ENCODE results near the gene SH3GL3.

SH3GL3 gene

DNA sequence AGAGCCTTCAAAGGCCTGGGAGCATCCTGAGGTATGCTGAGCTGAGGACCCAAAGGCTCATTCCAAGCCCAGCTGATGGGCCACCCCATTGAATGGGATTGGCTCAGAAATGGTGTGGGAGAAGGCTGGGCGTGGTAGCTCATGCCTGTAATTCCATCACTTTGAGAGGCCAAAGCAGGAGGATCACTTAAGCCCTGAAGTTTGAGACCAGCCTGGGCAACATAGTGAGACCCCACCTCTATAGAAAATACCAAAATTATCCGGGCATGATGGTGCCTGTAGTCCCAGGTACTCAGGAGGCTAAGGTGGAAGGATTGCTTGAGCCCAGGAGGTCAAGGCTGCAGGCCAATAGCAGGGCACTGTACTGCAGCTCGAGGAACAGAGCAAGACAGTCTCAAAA is 163.0 kb downstream of the SH3GL3 start:
- Histone ChIP-seq H3K36me3 (ENCODE audit: low read length) (no peaks in the 10 kb centered on the region), H3K27me3 (ENCODE audit: low read length) (no peaks in the 10 kb centered on the region), H3K79me2 (ENCODE audit: insufficient read depth, low read length) (no peaks in the 10 kb centered on the region), H2AFZ (ENCODE audit: low read depth, low read length, severe bottlenecking) (no peak overlapping the region), H3K4me3 (ENCODE audit: insufficient read depth, low read length, poor library complexity, severe bottlenecking) (no peak overlapping the region), H3K9me2 (replicated peaks; ENCODE audit: insufficient read depth, low read length) (no peaks in the 10 kb centered on the region), H4K20me1 (ENCODE audit: low read depth, low read length) (no peaks in the 10 kb centered on the region), H3K27ac (ENCODE audit: low read depth, low read length) (no peak overlapping the region), H3K9ac (ENCODE audit: low read length) (no peak overlapping the region), H3F3A (ENCODE audit: insufficient read depth) (no peaks in the 10 kb centered on the region), H3K9me3 (ENCODE audit: insufficient read depth, low read length) (no peaks in the 10 kb centered on the region), H3K4me2 (ENCODE audit: low read depth, low read length, poor library complexity, severe bottlenecking) (no peak overlapping the region)
- TF ChIP-seq EZH2phosphoT487 (conservative IDR thresholded peaks at IDR 0.05; ENCODE audit: low read length), result no peak
- TF ChIP-seq, protein P1, sequence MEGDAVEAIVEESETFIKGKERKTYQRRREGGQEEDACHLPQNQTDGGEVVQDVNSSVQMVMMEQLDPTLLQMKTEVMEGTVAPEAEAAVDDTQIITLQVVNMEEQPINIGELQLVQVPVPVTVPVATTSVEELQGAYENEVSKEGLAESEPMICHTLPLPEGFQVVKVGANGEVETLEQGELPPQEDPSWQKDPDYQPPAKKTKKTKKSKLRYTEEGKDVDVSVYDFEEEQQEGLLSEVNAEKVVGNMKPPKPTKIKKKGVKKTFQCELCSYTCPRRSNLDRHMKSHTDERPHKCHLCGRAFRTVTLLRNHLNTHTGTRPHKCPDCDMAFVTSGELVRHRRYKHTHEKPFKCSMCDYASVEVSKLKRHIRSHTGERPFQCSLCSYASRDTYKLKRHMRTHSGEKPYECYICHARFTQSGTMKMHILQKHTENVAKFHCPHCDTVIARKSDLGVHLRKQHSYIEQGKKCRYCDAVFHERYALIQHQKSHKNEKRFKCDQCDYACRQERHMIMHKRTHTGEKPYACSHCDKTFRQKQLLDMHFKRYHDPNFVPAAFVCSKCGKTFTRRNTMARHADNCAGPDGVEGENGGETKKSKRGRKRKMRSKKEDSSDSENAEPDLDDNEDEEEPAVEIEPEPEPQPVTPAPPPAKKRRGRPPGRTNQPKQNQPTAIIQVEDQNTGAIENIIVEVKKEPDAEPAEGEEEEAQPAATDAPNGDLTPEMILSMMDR (IDR thresholded peaks at IDR 0.05; ENCODE audit: insufficient read depth, low read length, poor library complexity, severe bottlenecking), result no peak

DNA sequence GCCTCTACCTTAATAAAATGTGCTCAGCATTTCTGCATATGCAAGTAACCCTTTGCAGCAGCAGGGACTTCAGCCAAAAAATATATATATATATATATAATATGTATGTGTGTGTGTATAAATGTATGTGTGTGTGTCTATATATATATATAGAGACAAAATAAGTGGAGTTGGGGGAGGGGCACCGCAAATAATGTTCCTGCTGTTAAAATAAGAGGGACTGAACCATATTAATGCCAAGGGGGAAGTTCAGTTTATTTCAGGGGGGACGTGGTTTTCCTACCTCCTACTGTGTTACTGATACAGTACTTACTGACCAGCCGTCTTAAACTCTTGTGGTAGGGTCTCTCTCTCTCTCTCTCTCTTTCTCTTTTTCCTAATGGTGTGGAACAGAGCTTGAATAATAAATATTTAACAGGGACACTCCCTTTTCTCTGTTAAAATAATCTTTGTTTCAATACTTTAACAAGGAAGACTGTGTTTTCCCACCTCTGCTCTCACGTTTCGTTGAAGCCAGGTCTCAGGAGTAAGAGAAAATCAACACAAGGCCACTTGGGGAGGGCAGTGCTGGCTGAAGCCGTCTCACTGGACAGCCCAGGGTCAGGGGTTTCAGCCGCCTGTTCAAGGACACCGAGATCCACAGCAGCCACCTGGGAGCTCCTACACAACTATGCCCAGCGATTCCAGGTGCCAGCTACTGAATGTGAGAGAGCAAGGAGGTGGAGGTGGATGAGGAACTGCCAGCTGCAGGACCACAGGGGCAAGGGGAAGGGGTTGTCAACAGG is 164.0 kb downstream of the SH3GL3 start:
- TF ChIP-seq, protein P1 (IDR thresholded peaks at IDR 0.05; ENCODE audit: insufficient read depth, low read length, poor library complexity, severe bottlenecking), result no peak
- no peak for TF ChIP-seq EZH2phosphoT487 (conservative IDR thresholded peaks at IDR 0.05; ENCODE audit: low read length)
- Histone ChIP-seq H3K36me3 (ENCODE audit: low read length) (no peaks in the 10 kb centered on the region), H3K27ac (ENCODE audit: low read depth, low read length) (no peak overlapping the region), H4K20me1 (ENCODE audit: low read depth, low read length) (no peaks in the 10 kb centered on the region), H3K9me3 (ENCODE audit: insufficient read depth, low read length) (no peaks in the 10 kb centered on the region), H2AFZ (ENCODE audit: low read depth, low read length, severe bottlenecking) (no peak overlapping the region), H3K9ac (ENCODE audit: low read length) (no peak overlapping the region), H3K27me3 (ENCODE audit: low read length) (no peaks in the 10 kb centered on the region), H3K79me2 (ENCODE audit: insufficient read depth, low read length) (no peaks in the 10 kb centered on the region), H3K4me3 (ENCODE audit: insufficient read depth, low read length, poor library complexity, severe bottlenecking) (no peak overlapping the region), H3K4me2 (ENCODE audit: low read depth, low read length, poor library complexity, severe bottlenecking) (no peak overlapping the region), H3K9me2 (replicated peaks; ENCODE audit: insufficient read depth, low read length) (no peaks in the 10 kb centered on the region), H3F3A (ENCODE audit: insufficient read depth) (no peaks in the 10 kb centered on the region)

DNA sequence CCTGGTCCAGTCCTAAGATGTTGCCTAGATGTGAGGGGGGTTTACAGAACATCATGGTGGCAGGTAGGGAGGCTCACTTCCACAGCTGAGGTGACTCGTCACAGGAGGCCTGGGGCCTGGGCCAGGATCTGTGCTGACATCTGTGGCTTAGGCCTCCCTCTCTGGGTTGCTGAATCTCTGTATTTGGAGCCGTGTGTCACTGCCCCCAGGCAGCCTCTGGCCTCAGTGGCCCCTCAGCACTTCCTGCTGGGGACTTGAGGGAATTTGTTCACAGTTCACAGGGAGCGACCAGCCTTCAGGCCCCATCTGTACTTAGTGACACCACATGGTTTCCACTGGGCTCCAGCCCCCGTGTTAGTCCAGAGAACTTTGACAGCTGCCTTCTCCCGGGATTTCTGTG is 165.1 kb downstream of the SH3GL3 start:
- no peaks in the 10 kb centered on the region for H3K36me3 ChIP-seq (ENCODE audit: low read length)
- H3K79me2 ChIP-seq (ENCODE audit: insufficient read depth, low read length), result no peaks in the 10 kb centered on the region
- no peaks in the 10 kb centered on the region for H3K9me2 ChIP-seq (replicated peaks; ENCODE audit: insufficient read depth, low read length)
- no peak overlapping the region for H3K9ac ChIP-seq (ENCODE audit: low read length)
- TF ChIP-seq EZH2phosphoT487 (conservative IDR thresholded peaks at IDR 0.05; ENCODE audit: low read length), result no peak
- TF ChIP-seq, protein P1 (IDR thresholded peaks at IDR 0.05; ENCODE audit: insufficient read depth, low read length, poor library complexity, severe bottlenecking), result no peak
- no peak overlapping the region for H3K4me3 ChIP-seq (ENCODE audit: insufficient read depth, low read length, poor library complexity, severe bottlenecking)
- no peaks in the 10 kb centered on the region; the same call in 1 of the 2 replicates for H3K27me3 ChIP-seq (ENCODE audit: low read length)
- H3K9me3 ChIP-seq (ENCODE audit: insufficient read depth, low read length), result no peaks in the 10 kb centered on the region
- no peak overlapping the region for H3K4me2 ChIP-seq (ENCODE audit: low read depth, low read length, poor library complexity, severe bottlenecking)
- H2AFZ ChIP-seq (ENCODE audit: low read depth, low read length, severe bottlenecking), result no peak overlapping the region
- H3F3A ChIP-seq (ENCODE audit: insufficient read depth), result no peaks in the 10 kb centered on the region
- H4K20me1 ChIP-seq (ENCODE audit: low read depth, low read length), result no peaks in the 10 kb centered on the region
- H3K27ac ChIP-seq (ENCODE audit: low read depth, low read length), result no peak overlapping the region

All from SU-DHL-6 (cell line).